MM.1S (cell line): ENCODE data around the gene C21orf91.

Experiments
- DNase-seq: peaks from one replicate; pipeline ENCODE4 v3.0.0-alpha.2; 2015
- H2AFZ ChIP-seq: fragments of 300-600 bp; sonication (generic); 2 replicates; pipeline ENCODE4 v1.6.0; 2016; ENCODE audit warnings: antibody characterized with exemption, low read length
- H3F3A ChIP-seq: fragments of 300-600 bp; sonication (generic); 2 replicates; pipeline ENCODE4 v1.6.1; 2016; ENCODE audit warnings: mild to moderate bottlenecking, antibody characterized with exemption, low read length, moderate library complexity, mixed read lengths; ENCODE audit not compliant: insufficient read depth
- H3K27ac ChIP-seq: fragments of 300-600 bp; sonication (generic); 2 replicates; pipeline ENCODE4 v1.5.1; 2016; ENCODE audit warnings: mild to moderate bottlenecking, low read length
- H3K27me3 ChIP-seq: fragments of 300-600 bp; sonication (generic); replicated peaks from 2 replicates; pipeline ENCODE4 v1.6.0; 2016; ENCODE audit warnings: low read length; ENCODE audit not compliant: insufficient read depth
- H3K36me3 ChIP-seq: fragments of 300-600 bp; sonication (generic); replicated peaks from 2 replicates; pipeline ENCODE4 v1.6.1; 2016; ENCODE audit warnings: mild to moderate bottlenecking, low read length, mixed read lengths; ENCODE audit not compliant: insufficient read depth
- H3K4me1 ChIP-seq: fragments of 300-600 bp; sonication (generic); 2 replicates; pipeline ENCODE4 v1.6.1; 2016; ENCODE audit warnings: low read length, mixed read lengths
- H3K4me2 ChIP-seq: fragments of 300-600 bp; sonication (generic); 2 replicates; pipeline ENCODE4 v1.6.0; 2016; ENCODE audit warnings: low read depth, low read length
- H3K4me3 ChIP-seq: fragments of 300-600 bp; sonication (generic); 2 replicates; pipeline ENCODE4 v1.5.1; 2016; ENCODE audit warnings: low read length, mixed read lengths
- H3K79me2 ChIP-seq: fragments of 300-600 bp; sonication (generic); 2 replicates; pipeline ENCODE4 v1.6.1; 2016; ENCODE audit warnings: mixed run types, low read length, mixed read lengths
- H3K9ac ChIP-seq: fragments of 300-600 bp; sonication (generic); 2 replicates; pipeline ENCODE4 v1.6.1; 2016; ENCODE audit warnings: low read length, mixed read lengths
- H3K9me2 ChIP-seq: fragments of 300-600 bp; sonication (generic); replicated peaks from 2 replicates; pipeline ENCODE4 v1.6.1; 2016; ENCODE audit warnings: mild to moderate bottlenecking, low read length, mixed read lengths; ENCODE audit not compliant: insufficient read depth
- H3K9me3 ChIP-seq: fragments of 300-600 bp; sonication (generic); replicated peaks from 2 replicates; pipeline ENCODE4 v1.6.1; 2016; ENCODE audit warnings: mild to moderate bottlenecking, low read length, mixed read lengths; ENCODE audit not compliant: insufficient read depth
- H4K20me1 ChIP-seq: fragments of 300-600 bp; sonication (generic); 2 replicates; pipeline ENCODE4 v1.6.1; 2016; ENCODE audit warnings: mild to moderate bottlenecking, low read length, moderate library complexity, mixed read lengths; ENCODE audit not compliant: insufficient read depth
- EZH2 ChIP-seq: fragments of 300-600 bp; sonication (generic); optimal IDR thresholded peaks from 2 replicates; pipeline ENCODE3; 2017; ENCODE audit warnings: low read depth, mild to moderate bottlenecking, antibody characterized with exemption, low read length, mixed read lengths
- EZH2phosphoT487 ChIP-seq: fragments of 300-600 bp; sonication (generic); IDR thresholded peaks from 2 replicates; pipeline ENCODE4 v1.6.1; 2018; ENCODE audit warnings: antibody characterized with exemption, low read length
- TF ChIP-seq, protein P1 (sequence below): fragments of 300-600 bp; sonication (generic); IDR thresholded peaks from 2 replicates; pipeline ENCODE4 v1.5.1; 2016; ENCODE audit warnings: antibody characterized with exemption, low read length, mixed read lengths

C21orf91 gene

GRCh38 chr21:17796037-17796403, 23.1 kb downstream of the C21orf91 start:
- Histone ChIP-seq H3K79me2 (peaks cover 95% of the 10 kb centered on the region), H3K4me2 (no peak overlapping the region), H3K9ac (no peak overlapping the region), H3K9me2 (no peaks in the 10 kb centered on the region), H3F3A (peaks cover 19% of the 10 kb centered on the region), H3K4me3 (no peak overlapping the region), H2AFZ (no peak overlapping the region), H3K4me1 (peaks cover 35% of the 10 kb centered on the region), H3K36me3 (peaks cover 3% of the 10 kb centered on the region; the same call in 1 of the 2 replicates), H4K20me1 (no peaks in the 10 kb centered on the region), H3K27me3 (no peaks in the 10 kb centered on the region), H3K27ac (peak overlapping the region; percentile 45; the same call in 1 of the 2 replicates), H3K9me3 (no peaks in the 10 kb centered on the region)
- TF ChIP-seq EZH2, result no peak
- DNase-seq, result no peak

GRCh38 chr21:17795146-17796036, 23.8 kb downstream of the C21orf91 start:
- Histone ChIP-seq H3K36me3 (peaks cover 3% of the 10 kb centered on the region; the same call in 1 of the 2 replicates), H3K27me3 (no peaks in the 10 kb centered on the region), H3K79me2 (peaks cover 96% of the 10 kb centered on the region), H3K4me2 (peak overlapping the region; percentile 75; the same call in 1 of the 2 replicates), H3K9ac (0 out of 2 replicates have a peak overlapping the region, but pooled peaks have one; percentile 12), H3K4me1 (peaks cover 41% of the 10 kb centered on the region), H3F3A (peaks cover 22% of the 10 kb centered on the region), H3K9me3 (no peaks in the 10 kb centered on the region), H3K9me2 (no peaks in the 10 kb centered on the region), H3K4me3 (no peak overlapping the region), H2AFZ (no peak overlapping the region), H4K20me1 (no peaks in the 10 kb centered on the region), H3K27ac (peak overlapping the region; percentile 45; the same call in 1 of the 2 replicates)
- no peak for DNase-seq
- TF ChIP-seq EZH2phosphoT487, result no peak
- TF ChIP-seq, protein P1, sequence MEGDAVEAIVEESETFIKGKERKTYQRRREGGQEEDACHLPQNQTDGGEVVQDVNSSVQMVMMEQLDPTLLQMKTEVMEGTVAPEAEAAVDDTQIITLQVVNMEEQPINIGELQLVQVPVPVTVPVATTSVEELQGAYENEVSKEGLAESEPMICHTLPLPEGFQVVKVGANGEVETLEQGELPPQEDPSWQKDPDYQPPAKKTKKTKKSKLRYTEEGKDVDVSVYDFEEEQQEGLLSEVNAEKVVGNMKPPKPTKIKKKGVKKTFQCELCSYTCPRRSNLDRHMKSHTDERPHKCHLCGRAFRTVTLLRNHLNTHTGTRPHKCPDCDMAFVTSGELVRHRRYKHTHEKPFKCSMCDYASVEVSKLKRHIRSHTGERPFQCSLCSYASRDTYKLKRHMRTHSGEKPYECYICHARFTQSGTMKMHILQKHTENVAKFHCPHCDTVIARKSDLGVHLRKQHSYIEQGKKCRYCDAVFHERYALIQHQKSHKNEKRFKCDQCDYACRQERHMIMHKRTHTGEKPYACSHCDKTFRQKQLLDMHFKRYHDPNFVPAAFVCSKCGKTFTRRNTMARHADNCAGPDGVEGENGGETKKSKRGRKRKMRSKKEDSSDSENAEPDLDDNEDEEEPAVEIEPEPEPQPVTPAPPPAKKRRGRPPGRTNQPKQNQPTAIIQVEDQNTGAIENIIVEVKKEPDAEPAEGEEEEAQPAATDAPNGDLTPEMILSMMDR, result no peak

- peak overlapping the region; percentile 23; the same call in 1 of the 2 replicates for H3K9ac ChIP-seq
- H3K4me3 ChIP-seq, result peak overlapping the region; percentile 47
- H3K4me2 ChIP-seq, result peak overlapping the region; percentile 75
- peaks cover 29% of the 10 kb centered on the region for H3F3A ChIP-seq
- H2AFZ ChIP-seq, result no peak overlapping the region
- TF ChIP-seq EZH2, result no peak
- no peak for TF ChIP-seq EZH2phosphoT487
- TF ChIP-seq, protein P1, result no peak
- H3K27ac ChIP-seq, result peak overlapping the region; percentile 45; the same call in 1 of the 2 replicates
- H3K36me3 ChIP-seq, result peaks cover 3% of the 10 kb centered on the region; the same call in 1 of the 2 replicates
- peaks cover 92% of the 10 kb centered on the region for H3K79me2 ChIP-seq
- no peaks in the 10 kb centered on the region for H3K9me3 ChIP-seq
- no peaks in the 10 kb centered on the region for H4K20me1 ChIP-seq
- no peaks in the 10 kb centered on the region for H3K9me2 ChIP-seq
- H3K4me1 ChIP-seq, result peaks cover 46% of the 10 kb centered on the region
- DNase-seq, result no peak
- H3K27me3 ChIP-seq, result no peaks in the 10 kb centered on the region
Measured at GRCh38 chr21:17794518-17795145, 24.5 kb downstream of the C21orf91 start.
